Neural cell (in vitro differentiated cells): ENCODE results near the gene FAM193A. TPM values are rescaled to one million over a fixed set of nuclear protein-coding genes. Genes with fewer than 3 reads are reported as not detected.

ENCODE experiments used
- H2AFZ ChIP-seq: fragments of 200-600, 300-800 bp; sonication (generic), shearing (Covaris generic); 2 replicates; pipeline ENCODE4 v1.6.0; 2014; ENCODE audit warnings: low read depth, mild to moderate bottlenecking, antibody characterized with exemption, low read length, moderate library complexity
- H3F3A ChIP-seq: fragments of 200-600 bp; shearing (Covaris generic); 2 replicates; pipeline ENCODE4 v1.6.1; 2016; ENCODE audit warnings: mild to moderate bottlenecking, moderate library complexity, mixed read lengths, antibody characterized with exemption, low read length; ENCODE audit not compliant: insufficient read depth, poor library complexity, severe bottlenecking
- H3K27ac ChIP-seq: fragments of 200-600, 300-800 bp; sonication (generic), shearing (Covaris generic); 2 replicates; pipeline ENCODE4 v1.5.1; 2014; ENCODE audit warnings: mild to moderate bottlenecking, low read length, moderate library complexity
- H3K27me3 ChIP-seq: fragments of 300-800, 200-600 bp; sonication (generic), shearing (Covaris generic); 2 replicates; pipeline ENCODE4 v1.6.0; 2014; ENCODE audit warnings: mild to moderate bottlenecking, low read depth, low read length, moderate library complexity; ENCODE audit not compliant: insufficient read depth
- H3K36me3 ChIP-seq: fragments of 300-800, 200-600 bp; sonication (generic), shearing (Covaris generic); 2 replicates; pipeline ENCODE4 v1.5.1; 2014; ENCODE audit warnings: mild to moderate bottlenecking, antibody characterized with exemption, low read length, moderate library complexity; ENCODE audit not compliant: insufficient read depth
- H3K4me2 ChIP-seq: fragments of 300-800, 200-600 bp; sonication (generic), shearing (Covaris generic); 2 replicates; pipeline ENCODE4 v1.6.0; 2014; ENCODE audit warnings: mild to moderate bottlenecking, low read length
- H3K4me3 ChIP-seq: fragments of 300-800, 200-600 bp; sonication (generic), shearing (Covaris generic); 2 replicates; pipeline ENCODE4 v1.5.1; 2014; ENCODE audit warnings: mild to moderate bottlenecking, low read length, moderate library complexity
- H3K79me2 ChIP-seq: fragments of 200-600 bp; shearing (Covaris generic); replicated peaks from 2 replicates; pipeline ENCODE4 v1.6.0; 2014; ENCODE audit warnings: mild to moderate bottlenecking, low read length, moderate library complexity; ENCODE audit not compliant: insufficient read depth
- H3K9ac ChIP-seq: fragments of 300-800, 200-600 bp; sonication (generic), shearing (Covaris generic); 2 replicates; pipeline ENCODE4 v1.6.1; 2016; ENCODE audit warnings: mild to moderate bottlenecking, low read length, mixed read lengths
- H3K9me2 ChIP-seq: fragments of 200-600 bp; shearing (Covaris generic); 2 replicates; pipeline ENCODE4 v1.6.1; 2016; ENCODE audit warnings: mild to moderate bottlenecking, low read length, mixed read lengths; ENCODE audit not compliant: insufficient read depth
- H3K9me3 ChIP-seq: fragments of 200-600, 300-800 bp; sonication (generic), shearing (Covaris generic); 2 replicates; pipeline ENCODE4 v1.6.1; 2016; ENCODE audit warnings: mild to moderate bottlenecking, mixed run types, low read length, moderate library complexity, mixed read lengths
- H4K20me1 ChIP-seq: fragments of 200-600 bp; shearing (Covaris generic); 2 replicates; pipeline ENCODE4 v1.6.1; 2016; ENCODE audit warnings: mild to moderate bottlenecking, mixed run types; ENCODE audit not compliant: insufficient read depth
- EP300 ChIP-seq: fragments of 450-650 bp; conservative IDR thresholded peaks from 2 replicates; pipeline ENCODE4 v1.6.1; 2014; ENCODE audit warnings: antibody characterized with exemption, mild to moderate bottlenecking, moderate library complexity; ENCODE audit not compliant: poor library complexity, severe bottlenecking
- EZH2 ChIP-seq: fragments of 200-600, 300-800 bp; shearing (Covaris generic), sonication (generic); IDR thresholded peaks from 2 replicates; pipeline ENCODE4 v1.6.1; 2014; ENCODE audit warnings: antibody characterized with exemption, low read length, borderline replicate concordance, mild to moderate bottlenecking; ENCODE audit not compliant: insufficient read depth, poor library complexity, severe bottlenecking
- MXI1 ChIP-seq: fragments of 450-650 bp; conservative IDR thresholded peaks from 2 replicates; pipeline ENCODE4 v1.6.1; 2014; ENCODE audit warnings: antibody characterized with exemption, mild to moderate bottlenecking; ENCODE audit not compliant: poor library complexity, severe bottlenecking
- POLR2AphosphoS5 ChIP-seq: IDR thresholded peaks from 2 replicates; pipeline ENCODE4 v1.6.1; 2012
- RAD21 ChIP-seq: fragments of 450-650 bp; conservative IDR thresholded peaks from 2 replicates; pipeline ENCODE4 v1.6.1; 2014; ENCODE audit warnings: antibody characterized with exemption, mild to moderate bottlenecking, moderate library complexity
- REST ChIP-seq: IDR thresholded peaks from 2 replicates; pipeline ENCODE4 v1.6.1; 2012; ENCODE audit warnings: borderline replicate concordance
- SMC3 ChIP-seq: fragments of 450-650 bp; conservative IDR thresholded peaks from 2 replicates; pipeline ENCODE4 v1.6.1; 2014; ENCODE audit warnings: antibody characterized with exemption, mild to moderate bottlenecking, moderate library complexity; ENCODE audit not compliant: poor library complexity
- TAF1 ChIP-seq: IDR thresholded peaks from 2 replicates; pipeline ENCODE4 v1.6.1; 2012; ENCODE audit warnings: low read depth
- polyA plus RNA-seq: library from polyadenylated mRNA; depleted of rRNA; stranded (reverse); fragments of >200 nt; gene quantifications from 2 replicates; pipeline ENCODE4 v1.2.3, GENCODE V29; 2014
- TF ChIP-seq, protein P1 (sequence below): fragments of 450-650 bp; IDR thresholded peaks from 2 replicates; pipeline ENCODE4 v1.5.1; 2014; ENCODE audit warnings: antibody characterized with exemption, mild to moderate bottlenecking, moderate library complexity; ENCODE audit not compliant: poor library complexity, severe bottlenecking

The FAM193A gene
- polyA plus RNA-seq, 1 donor from 2014 or later, result 11.6 TPM

GRCh38 chr4:2672082-2672481, 135.6 kb downstream of the FAM193A start:
- TF ChIP-seq RAD21 (no peak), SMC3 (no peak), EP300 (no peak)
- Histone ChIP-seq H3F3A (no peaks in the 10 kb centered on the region), H3K9me3 (no peaks in the 10 kb centered on the region), H3K36me3 (peaks cover 15% of the 10 kb centered on the region), H4K20me1 (no peaks in the 10 kb centered on the region), H3K4me2 (no peak overlapping the region), H3K79me2 (no peaks in the 10 kb centered on the region), H2AFZ (no peak overlapping the region), H3K27ac (no peak overlapping the region), H3K27me3 (no peaks in the 10 kb centered on the region), H3K9me2 (no peaks in the 10 kb centered on the region), H3K4me3 (no peak overlapping the region), H3K9ac (no peak overlapping the region)

DNA sequence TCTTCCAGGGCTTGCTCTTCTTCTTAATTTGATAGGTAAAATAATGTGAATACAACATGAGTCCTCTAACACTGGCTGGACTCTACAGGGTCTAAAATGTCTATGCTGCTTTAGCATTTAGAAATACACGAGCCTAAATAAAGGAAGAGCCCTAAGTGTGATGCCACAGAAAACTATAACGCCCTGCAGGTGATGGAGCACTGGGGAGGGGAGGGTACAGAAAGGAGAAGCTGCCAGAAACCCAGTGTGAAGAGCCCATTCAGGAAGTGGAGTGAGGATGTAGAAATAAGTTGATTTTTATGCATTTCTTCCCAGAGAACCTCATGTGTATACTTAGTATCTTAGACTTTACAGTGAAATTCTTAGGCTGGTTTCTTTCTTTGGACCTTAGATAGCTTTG, 136.3 kb downstream of the FAM193A start:
- Histone ChIP-seq H3K9ac (no peak overlapping the region), H4K20me1 (no peaks in the 10 kb centered on the region), H3K4me3 (no peak overlapping the region), H3K79me2 (no peaks in the 10 kb centered on the region), H3K4me2 (no peak overlapping the region), H3K9me3 (no peaks in the 10 kb centered on the region), H3K9me2 (no peaks in the 10 kb centered on the region), H2AFZ (no peak overlapping the region), H3F3A (no peaks in the 10 kb centered on the region), H3K36me3 (peaks cover 15% of the 10 kb centered on the region), H3K27me3 (no peaks in the 10 kb centered on the region), H3K27ac (no peak overlapping the region)
- TF ChIP-seq EZH2, result no peak
- TF ChIP-seq, protein P1, sequence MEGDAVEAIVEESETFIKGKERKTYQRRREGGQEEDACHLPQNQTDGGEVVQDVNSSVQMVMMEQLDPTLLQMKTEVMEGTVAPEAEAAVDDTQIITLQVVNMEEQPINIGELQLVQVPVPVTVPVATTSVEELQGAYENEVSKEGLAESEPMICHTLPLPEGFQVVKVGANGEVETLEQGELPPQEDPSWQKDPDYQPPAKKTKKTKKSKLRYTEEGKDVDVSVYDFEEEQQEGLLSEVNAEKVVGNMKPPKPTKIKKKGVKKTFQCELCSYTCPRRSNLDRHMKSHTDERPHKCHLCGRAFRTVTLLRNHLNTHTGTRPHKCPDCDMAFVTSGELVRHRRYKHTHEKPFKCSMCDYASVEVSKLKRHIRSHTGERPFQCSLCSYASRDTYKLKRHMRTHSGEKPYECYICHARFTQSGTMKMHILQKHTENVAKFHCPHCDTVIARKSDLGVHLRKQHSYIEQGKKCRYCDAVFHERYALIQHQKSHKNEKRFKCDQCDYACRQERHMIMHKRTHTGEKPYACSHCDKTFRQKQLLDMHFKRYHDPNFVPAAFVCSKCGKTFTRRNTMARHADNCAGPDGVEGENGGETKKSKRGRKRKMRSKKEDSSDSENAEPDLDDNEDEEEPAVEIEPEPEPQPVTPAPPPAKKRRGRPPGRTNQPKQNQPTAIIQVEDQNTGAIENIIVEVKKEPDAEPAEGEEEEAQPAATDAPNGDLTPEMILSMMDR, result no peak
- no peak for TF ChIP-seq POLR2AphosphoS5
- TF ChIP-seq SMC3, result no peak
- TF ChIP-seq REST, result no peak
- no peak for TF ChIP-seq RAD21
- no peak for TF ChIP-seq TAF1
- TF ChIP-seq EP300, result no peak
- TF ChIP-seq MXI1, result no peak

DNA sequence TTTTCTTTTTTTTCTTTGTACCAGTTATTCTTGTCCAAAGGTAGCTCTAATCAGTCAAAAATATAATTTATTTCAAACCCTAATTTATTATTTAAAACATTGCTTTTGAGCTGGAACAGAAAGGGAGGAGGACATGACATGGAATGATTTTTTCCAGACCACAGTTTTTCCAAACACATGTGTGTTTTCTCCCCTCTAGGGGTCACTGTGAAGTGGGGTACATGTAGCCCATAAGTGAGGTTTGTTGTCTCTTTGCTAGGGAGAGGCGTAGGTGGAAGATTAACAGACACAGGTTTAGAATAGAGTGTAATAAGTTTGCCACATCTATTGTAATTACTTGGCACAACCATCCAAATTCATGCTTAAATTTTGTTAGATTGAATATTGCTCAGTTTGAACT, 136.7 kb downstream of the FAM193A start:
- Histone ChIP-seq H3K79me2 (no peaks in the 10 kb centered on the region), H3K36me3 (peaks cover 15% of the 10 kb centered on the region)

More for the DNA sequence above, 136.7 kb downstream of the FAM193A start:
- Histone ChIP-seq H3K27ac (no peak overlapping the region), H4K20me1 (no peaks in the 10 kb centered on the region), H3K4me3 (no peak overlapping the region), H3K9me2 (no peaks in the 10 kb centered on the region), H3K9ac (no peak overlapping the region), H3K27me3 (no peaks in the 10 kb centered on the region), H2AFZ (no peak overlapping the region), H3K4me2 (no peak overlapping the region), H3F3A (no peaks in the 10 kb centered on the region), H3K9me3 (no peaks in the 10 kb centered on the region)
- TF ChIP-seq MXI1 (no peak), RAD21 (no peak), REST (no peak), POLR2AphosphoS5 (no peak), TAF1 (no peak), EP300 (no peak)
- TF ChIP-seq, protein P1, result no peak
